ENCODE measurements around the gene INPP5F. TPM values are rescaled to one million over a fixed set of nuclear protein-coding genes. Genes with fewer than 3 reads are reported as not detected.

The INPP5F gene
- total RNA-seq, 1 experiment from 2014 or later, result 26.4 TPM

GRCh38 chr10:119693262-119693957 lies 32.4 kb upstream of the INPP5F start:
- no peaks in the 10 kb centered on the region for H3K27me3 Mint-ChIP-seq (ENCODE audit: insufficient read depth, unreplicated experiment)
- Histone ChIP-seq H3K4me1 (peaks cover 12% of the 10 kb centered on the region), H3K36me3 (ENCODE audit: control insufficient read depth, insufficient read depth, low read length) (no peaks in the 10 kb centered on the region), H3K4me3 (ENCODE audit: low read depth, low read length) (no peak overlapping the region), H3K9me3 (no peaks in the 10 kb centered on the region; the same call in 1 of the 2 replicates), H3K27me3 (replicated peaks; ENCODE audit: control insufficient read depth, insufficient read depth, low read length) (no peaks in the 10 kb centered on the region)
- no peak for TF ChIP-seq CTCF (IDR thresholded peaks at IDR 0.05; ENCODE audit: insufficient read depth in 1 of 2, low read depth in 1 of 2, low read length in 1 of 2, severe bottlenecking in 1 of 2, unreplicated experiment in 1 of 2)
- DNase-seq, result no peak
- CTCF ChIA-PET, result no interaction called here
- no peak overlapping the region for H3K4me3 Mint-ChIP-seq (ENCODE audit: unreplicated experiment)
- peaks cover 15% of the 10 kb centered on the region for H3K4me1 Mint-ChIP-seq (ENCODE audit: low read depth, unreplicated experiment)
- peaks cover 9% of the 10 kb centered on the region for H3K9me3 Mint-ChIP-seq (ENCODE audit: unreplicated experiment)
- POLR2A ChIA-PET, result interaction anchor here (1.2 kb wide), 1 partner anchor 13 kb away, joined by 7 read pairs; no protein-coding TSS in a partner anchor
- no peak overlapping the region for H3K27ac Mint-ChIP-seq (ENCODE audit: unreplicated experiment)
- BruUV-seq (replicated peaks), result no TSS peak
- intact Hi-C loops (cut with micrococcal nuclease; ENCODE audit: unreplicated experiment), result no loop called here
- no peaks in the 10 kb centered on the region for H3K36me3 Mint-ChIP-seq (ENCODE audit: insufficient read depth, unreplicated experiment)

GRCh38 chr10:119694608-119695007 lies 31.2 kb upstream of the INPP5F start:
- no peak for TF ChIP-seq CTCF (IDR thresholded peaks at IDR 0.05; ENCODE audit: insufficient read depth in 1 of 2, low read depth in 1 of 2, low read length in 1 of 2, severe bottlenecking in 1 of 2, unreplicated experiment in 1 of 2)
- POLR2A ChIA-PET, result interaction anchor here (1.0 kb wide), 1 partner anchor 31 kb away, joined by 3 read pairs; the partner anchor contains the start of gene INPP5F
- Mint-ChIP-seq H3K4me1 (ENCODE audit: low read depth, unreplicated experiment) (peaks cover 8% of the 10 kb centered on the region), H3K27me3 (ENCODE audit: insufficient read depth, unreplicated experiment) (no peaks in the 10 kb centered on the region), H3K27ac (ENCODE audit: unreplicated experiment) (no peak overlapping the region), H3K4me3 (ENCODE audit: unreplicated experiment) (no peak overlapping the region), H3K36me3 (ENCODE audit: insufficient read depth, unreplicated experiment) (no peaks in the 10 kb centered on the region), H3K9me3 (ENCODE audit: unreplicated experiment) (peaks cover 9% of the 10 kb centered on the region)
- no TSS peak for BruUV-seq (replicated peaks)
- Histone ChIP-seq H3K36me3 (ENCODE audit: control insufficient read depth, insufficient read depth, low read length) (no peaks in the 10 kb centered on the region), H3K4me3 (ENCODE audit: low read depth, low read length) (no peak overlapping the region), H3K9me3 (no peaks in the 10 kb centered on the region; the same call in 1 of the 2 replicates), H3K27me3 (replicated peaks; ENCODE audit: control insufficient read depth, insufficient read depth, low read length) (no peaks in the 10 kb centered on the region), H3K4me1 (no peaks in the 10 kb centered on the region; the same call in 1 of the 2 replicates)
- intact Hi-C loops (cut with micrococcal nuclease; ENCODE audit: unreplicated experiment), result no loop called here
- CTCF ChIA-PET, result no interaction called here
- DNase-seq, result no peak

GRCh38 chr10:119700321-119700954 lies 25.4 kb upstream of the INPP5F start:
- POLR2A ChIA-PET, result no interaction called here

More at GRCh38 chr10:119700321-119700954, 25.4 kb upstream of the INPP5F start:
- no TSS peak for BruUV-seq (replicated peaks)
- H3K9me3 ChIP-seq, result no peaks in the 10 kb centered on the region; the same call in 1 of the 2 replicates
- Mint-ChIP-seq H3K36me3 (ENCODE audit: insufficient read depth, unreplicated experiment) (no peaks in the 10 kb centered on the region), H3K27me3 (ENCODE audit: insufficient read depth, unreplicated experiment) (no peaks in the 10 kb centered on the region), H3K4me3 (ENCODE audit: unreplicated experiment) (no peak overlapping the region), H3K27ac (ENCODE audit: unreplicated experiment) (no peak overlapping the region), H3K4me1 (ENCODE audit: low read depth, unreplicated experiment) (no peaks in the 10 kb centered on the region), H3K9me3 (ENCODE audit: unreplicated experiment) (peaks cover 9% of the 10 kb centered on the region)
- CTCF ChIA-PET, result no interaction called here
- intact Hi-C loops (cut with micrococcal nuclease; ENCODE audit: unreplicated experiment), result no loop called here
- no peak overlapping the region for H3K4me3 ChIP-seq (ENCODE audit: low read depth, low read length)
- no peak for TF ChIP-seq CTCF (IDR thresholded peaks at IDR 0.05; ENCODE audit: insufficient read depth in 1 of 2, low read depth in 1 of 2, low read length in 1 of 2, severe bottlenecking in 1 of 2, unreplicated experiment in 1 of 2)
- H3K36me3 ChIP-seq (ENCODE audit: control insufficient read depth, insufficient read depth, low read length), result no peaks in the 10 kb centered on the region
- H3K27me3 ChIP-seq (replicated peaks; ENCODE audit: control insufficient read depth, insufficient read depth, low read length), result no peaks in the 10 kb centered on the region
- H3K4me1 ChIP-seq, result no peaks in the 10 kb centered on the region
- DNase-seq, result no peak
